ENCODE results near the gene ZFTA.

- TF ChIP-seq CTCF (IDR thresholded peaks at IDR 0.05) (no peak), USF2 (IDR thresholded peaks at IDR 0.05) (no peak), RFX5 (IDR thresholded peaks at IDR 0.05) (no peak), SMC3 (IDR thresholded peaks at IDR 0.05) (no peak), SREBF2 (IDR thresholded peaks at IDR 0.05) (no peak), CEBPB (IDR thresholded peaks at IDR 0.05) (no peak), E2F6 (IDR thresholded peaks at IDR 0.05; ENCODE audit: borderline replicate concordance, low read depth) (no peak), POLR2A (IDR thresholded peaks at IDR 0.05; ENCODE audit: low read length) (no peak), EP300 (IDR thresholded peaks at IDR 0.05) (no peak), PHF8 (IDR thresholded peaks at IDR 0.05; ENCODE audit: borderline replicate concordance, low read depth) (no peak), BHLHE40 (IDR thresholded peaks at IDR 0.05; ENCODE audit: low read depth, low read length) (no peak)
- TF ChIP-seq, protein P1, sequence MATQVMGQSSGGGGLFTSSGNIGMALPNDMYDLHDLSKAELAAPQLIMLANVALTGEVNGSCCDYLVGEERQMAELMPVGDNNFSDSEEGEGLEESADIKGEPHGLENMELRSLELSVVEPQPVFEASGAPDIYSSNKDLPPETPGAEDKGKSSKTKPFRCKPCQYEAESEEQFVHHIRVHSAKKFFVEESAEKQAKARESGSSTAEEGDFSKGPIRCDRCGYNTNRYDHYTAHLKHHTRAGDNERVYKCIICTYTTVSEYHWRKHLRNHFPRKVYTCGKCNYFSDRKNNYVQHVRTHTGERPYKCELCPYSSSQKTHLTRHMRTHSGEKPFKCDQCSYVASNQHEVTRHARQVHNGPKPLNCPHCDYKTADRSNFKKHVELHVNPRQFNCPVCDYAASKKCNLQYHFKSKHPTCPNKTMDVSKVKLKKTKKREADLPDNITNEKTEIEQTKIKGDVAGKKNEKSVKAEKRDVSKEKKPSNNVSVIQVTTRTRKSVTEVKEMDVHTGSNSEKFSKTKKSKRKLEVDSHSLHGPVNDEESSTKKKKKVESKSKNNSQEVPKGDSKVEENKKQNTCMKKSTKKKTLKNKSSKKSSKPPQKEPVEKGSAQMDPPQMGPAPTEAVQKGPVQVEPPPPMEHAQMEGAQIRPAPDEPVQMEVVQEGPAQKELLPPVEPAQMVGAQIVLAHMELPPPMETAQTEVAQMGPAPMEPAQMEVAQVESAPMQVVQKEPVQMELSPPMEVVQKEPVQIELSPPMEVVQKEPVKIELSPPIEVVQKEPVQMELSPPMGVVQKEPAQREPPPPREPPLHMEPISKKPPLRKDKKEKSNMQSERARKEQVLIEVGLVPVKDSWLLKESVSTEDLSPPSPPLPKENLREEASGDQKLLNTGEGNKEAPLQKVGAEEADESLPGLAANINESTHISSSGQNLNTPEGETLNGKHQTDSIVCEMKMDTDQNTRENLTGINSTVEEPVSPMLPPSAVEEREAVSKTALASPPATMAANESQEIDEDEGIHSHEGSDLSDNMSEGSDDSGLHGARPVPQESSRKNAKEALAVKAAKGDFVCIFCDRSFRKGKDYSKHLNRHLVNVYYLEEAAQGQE (IDR thresholded peaks at IDR 0.05), result no peak
Measured at GRCh38 chr11:63719001-63719400, 49.6 kb downstream of the ZFTA start.
